ENCODE measurements around the gene PPP6R3.

The PPP6R3 gene

GRCh38 chr11:68498903-68499883 is 38.6 kb downstream of the PPP6R3 start:
- no peak for DNase-seq

GRCh38 chr11:68500206-68500605 is 39.7 kb downstream of the PPP6R3 start:
- no peak for DNase-seq

GRCh38 chr11:68501813-68502212 is 41.3 kb downstream of the PPP6R3 start:
- no peak for DNase-seq

- no peak for DNase-seq
Observed at GRCh38 chr11:68503251-68503687, 42.7 kb downstream of the PPP6R3 start.

DNA sequence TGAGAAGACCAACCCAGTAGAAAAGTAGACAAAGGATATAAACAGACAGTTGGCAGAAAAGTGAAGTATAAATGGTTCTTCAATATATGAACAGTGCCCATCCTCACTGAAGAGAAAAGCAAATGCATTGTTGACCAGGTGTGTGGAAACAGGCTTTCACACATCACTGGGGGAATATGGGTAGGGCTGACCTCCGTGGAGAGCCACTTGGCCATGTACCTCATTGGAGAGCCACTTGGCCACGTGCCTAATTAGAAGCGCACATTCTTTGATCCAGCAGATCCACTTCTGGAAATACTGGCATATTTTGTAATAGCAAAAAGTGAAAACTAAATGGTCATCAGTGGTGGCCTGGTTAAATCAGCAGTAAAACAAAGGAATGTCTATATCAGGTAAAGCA is 43.2 kb downstream of the PPP6R3 start:
- DNase-seq, result no peak

DNA sequence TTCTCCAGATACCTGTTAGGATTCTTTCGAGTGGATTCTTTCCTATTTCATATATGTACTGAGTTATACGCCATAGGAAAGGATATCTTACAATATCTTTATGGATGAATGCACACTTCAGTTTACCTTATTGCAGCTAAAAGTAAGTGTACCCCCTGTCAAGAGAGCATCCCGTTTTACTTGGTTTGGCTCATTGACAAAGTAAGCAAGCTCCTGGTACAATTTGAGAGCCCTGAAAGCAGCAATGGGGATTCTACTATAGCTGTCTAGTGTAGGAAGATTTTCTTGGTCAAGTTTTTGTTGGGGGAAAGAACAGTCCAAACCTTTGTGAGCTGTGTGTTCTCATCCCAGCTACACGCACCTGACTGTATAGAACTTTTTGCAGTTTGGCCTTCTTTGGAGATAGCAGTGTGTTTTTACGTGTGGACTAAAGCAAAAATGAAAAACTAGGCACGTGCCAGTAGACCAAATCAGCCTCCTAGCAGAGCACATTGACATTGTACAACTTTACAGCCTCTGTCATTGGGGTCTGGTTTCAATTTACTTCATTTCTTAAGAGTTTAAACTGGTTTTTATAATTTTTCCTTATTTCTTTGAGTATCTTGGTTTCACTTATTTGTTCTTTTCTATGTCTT is 44.0 kb downstream of the PPP6R3 start:
- no peak for DNase-seq

DNA sequence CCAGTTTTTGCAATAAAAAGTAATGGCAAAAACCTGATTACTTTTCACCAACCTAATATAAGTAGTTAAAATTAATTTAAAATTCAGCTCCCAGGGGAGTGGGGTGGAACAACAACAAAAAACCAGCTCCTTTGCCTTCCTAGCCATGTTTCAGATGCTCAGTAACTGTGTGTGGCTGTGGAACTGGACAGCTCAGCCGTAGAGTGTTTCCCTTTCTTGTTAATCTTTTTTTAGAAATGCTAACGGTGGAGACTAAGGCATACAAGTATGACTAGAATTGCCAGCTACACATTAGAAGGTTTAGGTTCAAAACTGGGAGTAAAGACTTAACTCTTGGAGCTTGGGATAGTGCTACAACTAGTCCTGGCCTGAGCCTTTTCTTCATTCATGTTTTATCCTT is 45.0 kb downstream of the PPP6R3 start:
- DNase-seq, result no peak

DNA sequence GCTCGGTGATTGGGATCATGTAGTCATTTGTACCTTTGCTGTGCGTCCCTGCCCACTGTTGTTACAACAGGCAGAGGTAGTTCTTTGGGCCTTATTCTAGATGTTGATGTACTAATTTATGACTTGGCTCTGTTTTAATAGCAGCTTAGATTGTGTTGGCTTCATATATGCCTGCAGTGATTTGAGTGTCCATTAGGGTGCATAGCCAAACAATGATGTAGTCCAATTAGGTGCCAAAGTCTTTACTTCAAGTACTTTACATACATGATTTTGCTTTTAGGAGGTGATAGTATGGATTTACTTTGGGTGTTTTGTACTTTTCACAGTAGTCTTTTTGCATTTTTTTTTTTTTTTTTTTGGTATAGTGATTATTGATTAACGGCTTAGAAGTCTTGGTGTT is 46.4 kb downstream of the PPP6R3 start:
- DNase-seq, result no peak

DNA sequence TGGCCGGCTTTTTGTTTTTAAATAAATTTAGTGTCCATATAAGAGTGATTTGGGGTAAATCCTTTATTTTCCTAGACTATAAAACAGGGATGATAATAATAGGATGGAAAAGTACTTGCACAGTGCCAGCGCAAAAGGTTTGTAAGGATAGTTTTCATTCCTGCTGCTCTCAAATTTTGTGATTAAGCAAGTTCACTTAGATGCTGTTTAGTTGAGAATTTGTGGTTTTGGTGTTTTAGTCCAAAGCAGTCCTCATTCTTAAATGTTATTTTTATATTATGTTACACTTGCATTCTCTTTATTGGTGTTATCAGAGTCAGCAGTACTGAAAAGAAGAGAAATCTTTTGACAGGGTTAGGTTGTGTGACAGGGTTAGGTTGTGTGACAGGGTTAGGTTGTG is 47.9 kb downstream of the PPP6R3 start:
- no peak for DNase-seq

- no peak for DNase-seq
Observed at GRCh38 chr11:68509066-68509465, 48.5 kb downstream of the PPP6R3 start.

DNA sequence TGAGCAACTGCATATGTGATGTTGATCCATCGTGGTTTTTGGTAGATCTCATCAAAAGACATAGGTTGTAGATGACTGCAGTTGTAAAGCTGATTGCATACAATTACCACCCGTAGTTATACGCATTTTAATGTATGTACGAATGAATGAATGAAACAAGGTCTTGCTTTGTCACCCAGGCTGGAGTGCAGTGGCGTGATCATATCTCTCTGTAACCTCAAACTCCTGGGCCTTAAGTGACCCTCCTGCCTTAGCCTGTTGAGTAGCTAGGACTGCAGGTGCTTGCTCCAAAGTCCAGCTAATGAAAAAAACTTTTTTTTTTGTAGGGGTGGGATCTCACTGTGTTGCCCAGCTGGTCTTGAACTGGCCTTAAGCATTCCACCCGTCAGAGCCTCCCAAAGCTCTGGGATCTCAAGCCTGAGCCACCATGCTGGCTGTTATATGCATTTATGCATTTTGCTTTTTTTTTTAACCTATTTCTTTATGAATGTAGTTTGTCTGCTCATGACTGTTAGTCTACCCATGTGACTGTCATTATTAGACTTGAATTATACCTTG is 53.5 kb downstream of the PPP6R3 start:
- no peak for DNase-seq

GRCh38 chr11:68517121-68517741 is 56.7 kb downstream of the PPP6R3 start:
- DNase-seq, result no peak

GRCh38 chr11:68518191-68518590 is 57.6 kb downstream of the PPP6R3 start:
- DNase-seq, result no peak

- no peak for DNase-seq
Observed at GRCh38 chr11:68521969-68522652, 61.6 kb downstream of the PPP6R3 start.

- DNase-seq, result no peak
Observed at GRCh38 chr11:68523033-68523432, 62.5 kb downstream of the PPP6R3 start.

GRCh38 chr11:68523743-68524142 is 63.2 kb downstream of the PPP6R3 start:
- DNase-seq, result no peak

- DNase-seq, result no peak
Observed at GRCh38 chr11:68524213-68524612, 63.7 kb downstream of the PPP6R3 start.

- DNase-seq, result no peak
Observed at GRCh38 chr11:68524681-68525080, 64.1 kb downstream of the PPP6R3 start.

DNA sequence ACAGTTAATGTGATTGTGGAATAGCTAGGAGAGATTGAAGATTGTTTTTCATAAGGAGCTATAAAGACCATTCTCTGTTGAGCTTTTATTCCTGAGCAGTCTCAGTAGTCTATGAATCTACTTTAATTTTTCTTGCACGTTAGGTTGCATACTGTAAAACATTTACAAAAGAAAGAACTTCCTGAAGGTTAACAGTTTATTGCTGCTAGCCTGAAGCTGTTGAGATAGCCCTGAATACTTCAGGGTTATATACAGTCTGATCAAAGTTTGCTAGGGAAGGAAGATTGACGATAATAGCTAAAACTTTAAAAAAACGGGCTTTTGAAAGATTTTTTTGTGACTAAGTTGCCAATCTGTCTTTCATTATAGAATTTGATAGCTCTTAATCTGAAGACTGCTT is 64.8 kb downstream of the PPP6R3 start:
- no peak for DNase-seq

DNA sequence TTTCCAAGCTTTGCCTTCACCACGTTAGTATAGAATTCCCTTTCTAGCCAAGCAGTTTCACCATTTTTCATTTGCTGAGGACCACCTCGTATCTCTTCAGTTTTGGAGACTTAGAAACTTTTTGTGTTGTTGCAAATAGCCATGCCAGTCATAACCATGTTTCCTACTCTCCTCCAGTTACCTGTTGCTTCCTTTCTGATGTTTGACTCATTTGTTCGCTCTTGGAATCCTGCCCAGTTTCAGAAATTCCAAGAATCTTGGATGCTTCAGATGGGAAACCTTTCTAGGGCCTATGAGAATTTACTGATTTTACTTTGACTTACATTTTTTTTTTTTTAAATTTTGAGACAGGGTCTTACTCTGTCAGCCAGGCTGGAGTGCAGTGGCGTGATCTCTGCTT is 65.4 kb downstream of the PPP6R3 start:
- no peak for DNase-seq

- no peak for DNase-seq
Observed at GRCh38 chr11:68527585-68527984, 67.0 kb downstream of the PPP6R3 start.

DNA sequence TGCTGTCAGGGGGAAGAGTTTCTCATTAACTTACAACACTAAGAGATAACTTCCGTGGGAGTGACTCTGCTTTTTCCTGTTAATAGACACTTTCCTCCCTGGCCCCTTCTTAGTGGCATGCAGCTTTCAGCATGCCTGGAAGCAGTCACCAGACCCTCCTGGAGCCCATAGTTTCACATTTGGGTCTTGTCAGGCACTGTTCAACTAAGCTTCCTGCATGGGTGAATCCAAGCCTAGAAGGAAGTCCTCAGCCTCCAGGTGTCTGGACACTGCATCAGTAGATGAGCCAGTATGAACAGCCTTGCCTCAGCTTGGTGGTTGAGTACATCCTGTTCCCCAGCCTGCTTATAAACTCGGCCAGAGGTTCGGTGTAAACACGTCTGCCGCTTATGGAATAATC is 68.1 kb downstream of the PPP6R3 start:
- DNase-seq, result no peak

DNA sequence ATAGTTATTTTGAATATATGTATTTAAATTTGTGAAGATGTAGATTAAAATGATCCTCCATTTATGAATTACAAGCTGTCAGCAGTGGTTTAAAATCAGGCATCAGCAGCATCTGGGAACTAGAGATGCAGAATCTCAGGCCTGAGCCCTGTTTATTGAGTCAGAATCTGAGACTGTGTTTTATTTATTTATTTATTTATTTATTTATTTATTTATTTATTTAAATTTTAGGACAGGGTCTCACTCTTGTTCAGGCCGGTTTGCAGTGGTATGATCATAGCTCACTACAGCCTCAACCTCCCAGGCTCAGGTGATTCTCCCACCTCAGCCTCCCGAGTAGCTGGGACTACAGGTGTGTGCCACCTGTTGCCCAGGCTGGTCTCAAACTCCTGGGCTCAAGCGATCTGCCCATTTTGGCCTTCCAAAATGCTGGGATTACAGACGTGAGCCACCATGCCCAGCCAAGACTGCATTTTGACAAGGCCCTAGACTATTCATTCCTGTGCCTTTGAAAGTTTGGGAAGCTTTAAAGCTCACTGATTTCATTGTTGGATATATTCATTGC is 70.7 kb downstream of the PPP6R3 start:
- no peak for DNase-seq
